Muscle of leg (tissue), 11 donors: Measurements from ENCODE around the gene MYO19. TPM values are rescaled to one million over a fixed set of nuclear protein-coding genes. Genes with fewer than 3 reads are reported as not detected.
A peak's percentile ranks its signal among the peaks of the same experiment; 100 is the strongest.

ENCODE experiments used
- DNase-seq: peaks from one replicate; pipeline ENCODE4 v3.0.0; 2013
- H3K27ac ChIP-seq: one replicate; pipeline ENCODE4 v1.5.1; 2013; ENCODE audit warnings: mild to moderate bottlenecking, low read length, control low read depth
- H3K27me3 ChIP-seq: one replicate; pipeline ENCODE4 v1.6.1; 2013; ENCODE audit warnings: low read length; ENCODE audit not compliant: control insufficient read depth, insufficient read depth
- H3K36me3 ChIP-seq: one replicate; pipeline ENCODE4 v1.6.1; 2013; ENCODE audit warnings: low read length; ENCODE audit not compliant: control insufficient read depth, insufficient read depth
- H3K4me1 ChIP-seq: one replicate; pipeline ENCODE4 v1.6.1; 2013; ENCODE audit warnings: low read length; ENCODE audit not compliant: control insufficient read depth, insufficient read depth
- H3K4me3 ChIP-seq: one replicate; pipeline ENCODE4 v1.5.1; 2013; ENCODE audit warnings: low read length, control low read depth
- H3K9me3 ChIP-seq: replicated peaks from 2 replicates; pipeline ENCODE4 v1.6.1; 2013; ENCODE audit warnings: low read depth, low read length; ENCODE audit not compliant: control insufficient read depth
- WGBS: methylation state at CpG from one replicate; pipeline ENCODE4 v1.1.5; 2013; ENCODE audit warnings: missing lambda C conversion rate; ENCODE audit not compliant: insufficient coverage; 5-methylcytosine and 5-hydroxymethylcytosine counted together
- polyA plus RNA-seq, 8 donors: library from polyadenylated mRNA; unstranded; fragments of 120-200 nt; gene quantifications; one replicate each; pipeline versions ENCODE4 v1.2.1 to v1.2.3, GENCODE V29; 2013; ENCODE audit warnings: inconsistent platforms in 1 of 8, low replicate concordance in 1 of 8; ENCODE audit not compliant: insufficient read length in 8 of 8, insufficient read depth in 1 of 8
- total RNA-seq: library from RNA; stranded (reverse); fragments of 120-200 nt; gene quantifications from one replicate; pipeline ENCODE4 v1.2.4, GENCODE V29; 2013

The MYO19 gene
- total and polyA plus RNA-seq, 9 donors, result 18.1 to 44.6 (median 30.2) TPM

- H3K4me3 ChIP-seq, result peak overlapping the region; percentile 98
- no peaks in the 10 kb centered on the region for H3K27me3 ChIP-seq
- peaks cover 11% of the 10 kb centered on the region for H3K4me1 ChIP-seq
- H3K36me3 ChIP-seq, result peaks cover 2% of the 10 kb centered on the region
- no peak for DNase-seq
- no peaks in the 10 kb centered on the region for H3K9me3 ChIP-seq
- peak overlapping the region; percentile 99 for H3K27ac ChIP-seq
- WGBS, result 12% methylated on average over 2 of the region's 7 CpGs
Observed at GRCh38 chr17:36546418-36547093, 11.9 kb upstream of the MYO19 start.

DNA sequence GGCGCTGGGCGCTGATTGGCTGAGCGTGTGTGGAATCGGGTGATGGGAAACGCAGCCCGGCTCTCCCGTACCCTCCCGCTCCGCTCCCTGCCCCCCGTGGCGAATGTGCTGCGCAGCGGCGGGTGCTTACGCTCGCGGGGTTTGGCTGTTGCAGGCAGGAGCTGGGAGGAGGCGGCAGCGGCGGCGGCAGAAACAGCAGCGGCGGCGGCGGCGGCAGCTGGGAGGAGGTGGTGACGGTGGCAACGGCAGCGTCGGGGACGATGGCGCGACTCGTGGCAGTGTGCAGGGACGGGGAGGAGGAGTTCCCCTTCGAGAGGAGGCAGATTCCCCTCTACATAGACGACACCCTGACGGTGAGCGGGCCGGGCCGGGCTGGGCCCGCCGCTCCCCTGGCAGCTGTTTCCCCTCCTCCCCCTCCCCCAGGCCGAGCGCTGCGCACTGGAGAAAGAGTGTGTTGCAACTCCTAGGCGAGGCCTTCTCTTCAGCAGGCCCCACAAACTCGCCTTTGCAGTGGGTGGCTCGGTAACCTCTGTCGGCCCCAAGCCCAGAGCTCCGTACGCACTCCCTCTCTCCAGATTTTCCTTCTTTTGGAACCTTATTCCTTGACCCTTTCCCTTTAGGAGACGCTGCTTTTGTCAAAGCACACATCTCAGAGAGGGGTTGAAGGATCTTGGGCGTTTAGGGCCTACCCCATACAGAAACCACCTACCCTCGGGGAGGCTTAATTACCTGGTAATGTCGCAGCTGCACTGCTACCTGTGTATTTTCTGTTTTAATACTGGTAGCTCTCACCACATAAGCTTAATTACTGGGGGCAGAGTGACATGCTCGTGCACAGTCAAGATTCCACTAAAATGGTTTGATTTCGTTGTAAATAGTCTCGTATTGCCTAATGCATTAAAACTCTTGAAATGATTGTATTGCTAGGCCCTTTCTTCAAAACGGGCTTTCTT, 11.1 kb upstream of the MYO19 start:
- no peaks in the 10 kb centered on the region for H3K9me3 ChIP-seq
- H3K27me3 ChIP-seq, result no peaks in the 10 kb centered on the region
- peaks cover 11% of the 10 kb centered on the region for H3K4me1 ChIP-seq
- H3K36me3 ChIP-seq, result no peaks in the 10 kb centered on the region
- WGBS, result under 1% methylated on average over 38 of the region's 60 CpGs
- peak overlapping the region; percentile 99 for H3K27ac ChIP-seq
- H3K4me3 ChIP-seq, result peak overlapping the region; percentile 98
- DNase-seq, result peak; percentile 99

DNA sequence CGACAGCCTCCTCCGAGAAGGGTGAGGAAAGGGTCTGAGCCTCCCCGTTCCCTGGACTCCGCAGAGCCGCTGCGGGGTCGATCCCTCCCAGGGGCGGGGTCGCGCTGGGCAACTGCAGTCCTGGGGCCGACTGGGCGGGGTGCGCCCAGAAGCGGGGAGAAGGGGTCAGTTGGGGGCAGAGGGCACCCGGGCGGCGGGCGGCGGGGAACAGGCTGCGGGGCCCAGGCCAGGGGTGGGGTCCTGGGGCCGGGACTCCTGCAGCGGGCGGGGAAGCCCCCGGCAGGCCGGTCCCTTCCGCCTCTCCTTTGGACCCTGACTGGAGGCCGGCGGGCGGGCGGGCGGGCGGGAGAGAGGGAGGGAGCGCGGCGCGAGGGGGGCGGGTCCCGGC, 10.4 kb upstream of the MYO19 start:
- Histone ChIP-seq H3K4me3 (peak overlapping the region; percentile 98), H3K36me3 (no peaks in the 10 kb centered on the region), H3K27ac (peak overlapping the region; percentile 99), H3K4me1 (peaks cover 11% of the 10 kb centered on the region), H3K27me3 (no peaks in the 10 kb centered on the region), H3K9me3 (no peaks in the 10 kb centered on the region)
- no peak for DNase-seq
- whole genome bisulfite sequencing, result under 1% methylated on average over 15 of the region's 38 CpGs

GRCh38 chr17:36544307-36545076, 9.8 kb upstream of the MYO19 start, which contains the start of gene GGNBP2:
TSS of gene GGNBP2 (plus strand) at chr17:36544919. CDS start at chr17:36545725, 806 bp downstream.
- DNase-seq, result peak; percentile 98
- Histone ChIP-seq H3K9me3 (no peaks in the 10 kb centered on the region), H3K4me3 (peak within 1 kb of the TSS; percentile 98), H3K27me3 (no peaks in the 10 kb centered on the region), H3K4me1 (peaks cover 11% of the 10 kb centered on the region), H3K27ac (peak within 1 kb of the TSS; percentile 99), H3K36me3 (no peaks in the 10 kb centered on the region)
- WGBS, result 0% methylated on average over 65 of the region's 71 CpGs

DNA sequence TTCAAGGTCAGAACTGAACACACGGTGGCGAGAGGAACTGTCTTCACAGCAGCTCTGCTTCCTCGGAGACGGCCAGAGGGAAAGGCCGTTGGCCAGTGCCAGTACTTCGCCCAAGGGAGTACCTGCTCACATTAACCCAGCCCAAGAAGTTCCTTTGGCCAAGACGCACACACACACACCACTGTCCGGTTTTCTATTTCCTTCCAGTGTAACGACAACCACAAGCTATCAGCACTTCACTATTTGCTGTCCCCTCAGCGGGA, 9.3 kb upstream of the MYO19 start:
- WGBS, result 2% methylated on average over 10 of the region's 10 CpGs
- Histone ChIP-seq H3K27me3 (no peaks in the 10 kb centered on the region), H3K4me1 (peaks cover 11% of the 10 kb centered on the region), H3K4me3 (peak overlapping the region; percentile 98), H3K9me3 (no peaks in the 10 kb centered on the region), H3K27ac (peak overlapping the region; percentile 99), H3K36me3 (no peaks in the 10 kb centered on the region)
- DNase-seq, result peak; percentile 70

GRCh38 chr17:36542755-36543154, 8.1 kb upstream of the MYO19 start:
- Histone ChIP-seq H3K4me3 (no peak overlapping the region), H3K27me3 (no peaks in the 10 kb centered on the region), H3K36me3 (no peaks in the 10 kb centered on the region), H3K4me1 (peaks cover 9% of the 10 kb centered on the region), H3K9me3 (no peaks in the 10 kb centered on the region), H3K27ac (no peak overlapping the region)
- 96% methylated on average over 5 of the region's 15 CpGs for WGBS
- DNase-seq, result no peak

DNA sequence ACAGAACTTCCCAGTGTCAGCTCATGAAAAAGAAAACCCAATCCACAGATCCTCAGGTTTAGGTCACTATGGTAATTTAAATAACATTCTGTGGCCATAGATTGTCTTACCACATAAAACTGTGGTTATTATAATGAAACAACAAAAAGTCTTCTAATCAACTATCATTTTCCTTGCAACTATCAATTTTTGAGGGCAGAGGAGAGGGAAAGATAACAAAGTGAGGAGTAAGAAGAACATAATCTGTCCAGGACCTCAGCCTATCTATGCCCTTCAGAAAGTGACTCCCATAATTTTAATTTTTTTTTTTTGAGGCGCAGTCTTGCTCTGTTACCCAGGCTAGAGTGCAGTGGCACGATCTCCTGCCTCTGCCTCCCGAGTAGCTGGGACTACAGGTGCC, 6.0 kb upstream of the MYO19 start:
- H3K27ac ChIP-seq, result no peak overlapping the region
- peaks cover 10% of the 10 kb centered on the region for H3K4me1 ChIP-seq
- 87% methylated on average over 3 of the region's 3 CpGs for WGBS
- peaks cover 6% of the 10 kb centered on the region for H3K36me3 ChIP-seq
- H3K27me3 ChIP-seq, result no peaks in the 10 kb centered on the region
- DNase-seq, result no peak
- no peaks in the 10 kb centered on the region for H3K9me3 ChIP-seq
- H3K4me3 ChIP-seq, result no peak overlapping the region

DNA sequence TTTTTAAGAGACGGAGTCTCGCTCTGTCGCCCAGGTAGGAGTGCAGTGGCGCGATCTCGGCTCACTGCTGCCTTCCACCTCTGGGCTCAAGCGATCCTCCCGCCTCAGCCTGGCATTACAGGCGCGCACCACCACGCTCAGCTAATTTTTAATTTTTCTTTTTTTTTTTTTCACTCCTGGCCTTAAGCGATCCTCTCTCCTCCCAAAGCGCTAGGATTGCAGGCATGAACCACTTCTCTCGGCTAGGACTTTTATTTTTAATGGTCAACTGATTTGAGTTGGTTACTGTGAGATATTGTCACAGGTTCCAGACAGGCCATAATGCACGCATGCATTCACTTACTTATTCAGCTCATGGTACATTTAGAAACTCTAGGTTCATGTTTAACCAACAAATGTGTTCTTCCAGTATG, 1.0 kb upstream of the MYO19 start:
- Histone ChIP-seq H3K9me3 (no peaks in the 10 kb centered on the region), H3K4me1 (peaks cover 12% of the 10 kb centered on the region), H3K36me3 (peaks cover 23% of the 10 kb centered on the region), H3K27ac (peak overlapping the region; percentile 97), H3K4me3 (peak overlapping the region; percentile 83), H3K27me3 (no peaks in the 10 kb centered on the region)
- DNase-seq, result no peak
- WGBS, result 2% methylated on average over 7 of the region's 15 CpGs

DNA sequence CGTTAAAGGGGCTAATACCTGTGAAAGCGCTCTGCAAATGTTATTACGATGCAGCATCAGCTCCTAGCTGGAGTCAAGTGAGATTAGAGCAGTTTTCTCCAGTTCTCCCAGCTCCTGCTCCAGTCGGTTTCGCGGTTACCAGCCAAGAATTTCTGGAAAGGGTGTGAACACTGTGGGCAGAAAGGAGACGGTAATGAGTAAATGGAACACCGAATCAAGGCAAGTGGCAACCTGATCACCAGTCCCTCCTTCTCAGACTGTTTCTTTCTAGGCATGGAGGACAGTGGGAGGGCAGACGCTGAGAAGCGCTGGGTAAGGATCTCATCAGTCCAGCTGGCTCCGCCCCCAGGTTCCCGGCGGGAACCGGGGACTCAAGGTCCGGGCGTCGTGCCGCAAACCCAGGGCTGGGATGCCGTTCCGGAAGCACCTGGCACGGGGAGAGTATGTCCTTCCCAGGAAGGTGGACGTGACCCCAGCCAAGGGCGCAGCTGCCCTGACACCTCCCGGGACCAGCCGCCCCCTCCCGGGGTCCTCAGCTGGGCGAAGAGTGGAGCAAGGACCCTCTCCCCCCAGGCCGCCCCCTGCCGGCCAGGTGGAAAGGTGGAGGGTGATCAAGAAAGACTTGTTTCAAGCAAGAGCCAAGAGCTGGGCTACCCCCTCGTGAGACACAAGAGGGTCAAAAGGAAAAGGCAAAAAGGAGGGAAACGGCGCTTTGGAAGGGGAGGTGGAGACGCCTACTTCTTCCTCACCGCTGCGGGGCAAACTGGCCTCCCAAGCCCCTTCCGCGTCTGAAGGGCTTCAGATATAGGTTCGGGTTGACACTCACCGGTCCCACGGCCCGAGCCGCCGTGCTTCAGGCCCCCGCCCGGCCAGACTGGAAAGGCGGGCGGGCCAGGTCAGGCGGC, 481 bp downstream of the MYO19 start:
- Histone ChIP-seq H3K9me3 (no peaks in the 10 kb centered on the region), H3K4me1 (peaks cover 16% of the 10 kb centered on the region), H3K36me3 (peaks cover 30% of the 10 kb centered on the region), H3K27me3 (no peaks in the 10 kb centered on the region), H3K27ac (peak overlapping the region; percentile 97), H3K4me3 (peak overlapping the region; percentile 83)
- 5% methylated on average over 39 of the region's 48 CpGs for WGBS
- peak; percentile 75 for DNase-seq
